ENCODE measurements around the gene WDR91.
"Not testable (repeated sequence)": the region's sequence is repeated elsewhere in the genome, so short reads cannot be mapped to it uniquely, and the experiment has no call there.

GRCh38 chr7:135234095-135234494, 22.8 kb upstream of the WDR91 start:
- TF ChIP-seq, protein P1, sequence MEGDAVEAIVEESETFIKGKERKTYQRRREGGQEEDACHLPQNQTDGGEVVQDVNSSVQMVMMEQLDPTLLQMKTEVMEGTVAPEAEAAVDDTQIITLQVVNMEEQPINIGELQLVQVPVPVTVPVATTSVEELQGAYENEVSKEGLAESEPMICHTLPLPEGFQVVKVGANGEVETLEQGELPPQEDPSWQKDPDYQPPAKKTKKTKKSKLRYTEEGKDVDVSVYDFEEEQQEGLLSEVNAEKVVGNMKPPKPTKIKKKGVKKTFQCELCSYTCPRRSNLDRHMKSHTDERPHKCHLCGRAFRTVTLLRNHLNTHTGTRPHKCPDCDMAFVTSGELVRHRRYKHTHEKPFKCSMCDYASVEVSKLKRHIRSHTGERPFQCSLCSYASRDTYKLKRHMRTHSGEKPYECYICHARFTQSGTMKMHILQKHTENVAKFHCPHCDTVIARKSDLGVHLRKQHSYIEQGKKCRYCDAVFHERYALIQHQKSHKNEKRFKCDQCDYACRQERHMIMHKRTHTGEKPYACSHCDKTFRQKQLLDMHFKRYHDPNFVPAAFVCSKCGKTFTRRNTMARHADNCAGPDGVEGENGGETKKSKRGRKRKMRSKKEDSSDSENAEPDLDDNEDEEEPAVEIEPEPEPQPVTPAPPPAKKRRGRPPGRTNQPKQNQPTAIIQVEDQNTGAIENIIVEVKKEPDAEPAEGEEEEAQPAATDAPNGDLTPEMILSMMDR (conservative IDR thresholded peaks at IDR 0.05 in 1 of 2, IDR thresholded peaks at IDR 0.05 in 1 of 2; ENCODE audit: low read depth in 1 of 2, low read length in 2 of 2): not testable (repeated sequence)
- TF ChIP-seq EZH2 (IDR thresholded peaks at IDR 0.05; ENCODE audit: low read length, missing control alignments): not testable (repeated sequence)
